ENCODE results near the gene PI4K2A.
"Not testable (repeated sequence)": the region's sequence is repeated elsewhere in the genome, so short reads cannot be mapped to it uniquely, and the experiment has no call there.

The PI4K2A gene

DNA sequence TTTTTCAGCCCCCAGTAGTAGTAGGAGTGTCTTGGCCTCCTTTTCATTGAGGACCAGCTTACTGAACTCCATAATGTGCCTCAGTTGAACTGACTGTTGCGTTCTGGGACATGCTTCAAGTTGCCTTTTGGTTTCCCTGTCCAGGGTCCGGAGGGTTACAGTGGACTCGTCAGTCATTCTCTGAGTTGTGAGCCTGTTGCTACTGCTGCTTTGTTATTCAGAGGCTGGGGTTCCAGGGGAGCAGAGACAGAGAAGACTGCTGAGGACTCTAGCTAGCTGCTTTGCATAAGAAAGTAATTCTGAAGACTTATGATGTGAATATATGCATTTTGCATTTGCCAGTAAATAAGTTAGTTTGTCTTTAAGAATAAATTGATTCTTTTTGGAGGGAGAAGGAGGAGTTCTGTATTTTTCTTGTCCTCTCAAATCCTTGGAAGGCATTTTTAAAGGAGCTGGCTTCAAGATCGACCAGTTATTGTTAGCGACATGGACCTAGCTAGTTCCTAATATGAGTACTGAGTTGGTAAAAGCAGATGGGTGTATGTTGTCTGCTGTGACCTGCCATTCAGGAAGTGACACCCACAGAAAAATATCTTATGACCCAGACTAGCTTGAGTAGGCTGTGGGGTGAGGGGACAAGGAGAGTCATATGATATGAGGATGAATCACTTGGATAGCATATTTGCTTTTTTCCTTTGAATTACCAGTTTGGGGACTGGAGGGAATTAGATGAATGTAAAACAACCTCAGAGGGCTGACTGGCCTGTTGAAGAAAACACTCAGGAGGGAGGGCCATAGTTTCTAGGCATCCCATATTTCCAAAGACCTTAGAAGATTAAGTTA lies 8.3 kb downstream of the PI4K2A start:
- H3K4me3 ChIP-seq (ENCODE audit: low read length) = no peak overlapping the region
- no peaks in the 10 kb centered on the region for H3K27me3 ChIP-seq (ENCODE audit: control insufficient read depth, insufficient read depth, low read length)
- peaks cover 11% of the 10 kb centered on the region; the same call in 1 of the 2 replicates for H3K36me3 ChIP-seq (ENCODE audit: control insufficient read depth, insufficient read depth, low read length)
- H3K4me1 ChIP-seq (ENCODE audit: control insufficient read depth, insufficient read depth, low read length) = peaks cover 3% of the 10 kb centered on the region; the same call in 1 of the 2 replicates
- DNase-seq (ENCODE audit: low read depth, low spot score) = no peak
- H3K9me3 ChIP-seq (ENCODE audit: control insufficient read depth, insufficient read depth, low read length) = no peaks in the 10 kb centered on the region
- no CpG with 5 or more reads among the region's 5 CpGs for WGBS (ENCODE audit: insufficient coverage, insufficient read length)
- peak overlapping the region; percentile 41 for H3K27ac ChIP-seq (ENCODE audit: low read length)

DNA sequence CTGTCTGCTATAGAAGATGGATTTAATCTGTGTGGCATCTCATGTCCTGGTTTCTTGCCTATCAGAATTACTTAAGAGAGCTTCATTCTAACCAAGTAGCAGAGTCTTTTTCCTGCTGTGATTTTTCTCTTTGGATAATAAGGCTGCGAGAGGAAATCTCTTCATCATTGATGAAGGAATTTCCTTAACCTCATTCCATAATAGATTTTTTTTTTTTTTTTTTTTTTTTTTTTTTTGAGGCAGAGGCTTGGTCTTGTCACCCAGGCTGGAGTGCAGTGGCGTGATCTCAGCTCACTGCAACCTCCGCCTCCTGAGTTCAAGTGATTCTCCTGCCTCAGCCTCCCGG lies 8.9 kb downstream of the PI4K2A start:
- H3K27me3 ChIP-seq (ENCODE audit: control insufficient read depth, insufficient read depth, low read length); H3K9me3 ChIP-seq (ENCODE audit: control insufficient read depth, insufficient read depth, low read length); DNase-seq (ENCODE audit: low read depth, low spot score); H3K4me1 ChIP-seq (ENCODE audit: control insufficient read depth, insufficient read depth, low read length); H3K27ac ChIP-seq (ENCODE audit: low read length); H3K4me3 ChIP-seq (ENCODE audit: low read length); H3K36me3 ChIP-seq (ENCODE audit: control insufficient read depth, insufficient read depth, low read length): not testable (repeated sequence)
- WGBS (ENCODE audit: insufficient coverage, insufficient read length) = no CpG with 5 or more reads among the region's 4 CpGs

DNA sequence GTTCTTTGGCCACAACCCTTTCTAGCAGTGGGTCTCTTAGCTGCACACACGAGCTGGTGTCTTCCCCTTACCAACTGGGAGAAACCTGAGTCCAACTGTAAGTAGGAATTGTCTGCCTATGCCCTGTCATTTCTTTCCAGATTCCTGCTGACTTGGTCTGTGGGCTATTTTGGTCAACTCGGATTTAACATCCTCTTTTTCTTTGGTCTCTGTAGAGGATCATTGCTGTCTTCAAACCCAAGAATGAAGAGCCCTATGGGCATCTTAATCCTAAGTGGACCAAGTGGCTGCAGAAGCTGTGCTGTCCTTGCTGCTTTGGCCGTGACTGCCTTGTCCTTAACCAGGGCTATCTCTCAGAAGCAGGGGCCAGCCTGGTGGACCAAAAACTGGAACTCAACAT lies 10.3 kb downstream of the PI4K2A start:
- Histone ChIP-seq H3K9me3 (ENCODE audit: control insufficient read depth, insufficient read depth, low read length) (no peaks in the 10 kb centered on the region), H3K27me3 (ENCODE audit: control insufficient read depth, insufficient read depth, low read length) (no peaks in the 10 kb centered on the region), H3K36me3 (ENCODE audit: control insufficient read depth, insufficient read depth, low read length) (peaks cover 9% of the 10 kb centered on the region; the same call in 1 of the 2 replicates), H3K4me3 (ENCODE audit: low read length) (no peak overlapping the region), H3K4me1 (ENCODE audit: control insufficient read depth, insufficient read depth, low read length) (peaks cover 3% of the 10 kb centered on the region; the same call in 1 of the 2 replicates), H3K27ac (ENCODE audit: low read length) (no peak overlapping the region)
- WGBS (ENCODE audit: insufficient coverage, insufficient read length) = no CpG with 5 or more reads among the region's 3 CpGs
- DNase-seq (ENCODE audit: low read depth, low spot score) = no peak

GRCh38 chr10:97651773-97652172 lies 11.3 kb downstream of the PI4K2A start:
- Histone ChIP-seq H3K4me1 (ENCODE audit: control insufficient read depth, insufficient read depth, low read length) (peaks cover 3% of the 10 kb centered on the region; the same call in 1 of the 2 replicates), H3K9me3 (ENCODE audit: control insufficient read depth, insufficient read depth, low read length) (no peaks in the 10 kb centered on the region), H3K4me3 (ENCODE audit: low read length) (no peak overlapping the region), H3K36me3 (ENCODE audit: control insufficient read depth, insufficient read depth, low read length) (peaks cover 10% of the 10 kb centered on the region; the same call in 1 of the 2 replicates), H3K27me3 (ENCODE audit: control insufficient read depth, insufficient read depth, low read length) (no peaks in the 10 kb centered on the region), H3K27ac (ENCODE audit: low read length) (no peak overlapping the region)
- WGBS (ENCODE audit: insufficient coverage, insufficient read length) = no CpG with 5 or more reads among the region's 3 CpGs
- DNase-seq (ENCODE audit: low read depth, low spot score) = no peak

DNA sequence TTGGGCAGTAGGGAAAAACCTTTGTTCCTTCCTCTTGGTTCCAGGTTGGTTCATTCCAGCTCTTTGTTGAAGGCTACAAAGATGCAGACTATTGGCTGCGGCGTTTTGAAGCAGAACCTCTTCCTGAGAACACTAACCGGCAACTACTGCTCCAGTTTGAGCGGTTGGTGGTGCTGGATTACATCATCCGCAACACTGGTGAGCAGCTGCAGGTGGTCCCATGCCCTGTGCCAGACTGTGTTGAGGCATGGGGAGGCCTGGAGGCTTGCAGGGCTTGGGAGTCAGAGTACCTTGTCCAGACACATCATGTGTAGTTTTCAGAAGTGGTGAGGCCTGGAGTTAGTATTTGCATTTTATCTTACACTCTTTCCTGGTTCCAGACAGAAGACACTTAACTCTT lies 16.3 kb downstream of the PI4K2A start:
- Histone ChIP-seq H3K4me3 (ENCODE audit: low read length) (no peak overlapping the region), H3K27me3 (ENCODE audit: control insufficient read depth, insufficient read depth, low read length) (no peaks in the 10 kb centered on the region), H3K27ac (ENCODE audit: low read length) (no peak overlapping the region), H3K9me3 (ENCODE audit: control insufficient read depth, insufficient read depth, low read length) (no peaks in the 10 kb centered on the region), H3K4me1 (ENCODE audit: control insufficient read depth, insufficient read depth, low read length) (no peaks in the 10 kb centered on the region), H3K36me3 (ENCODE audit: control insufficient read depth, insufficient read depth, low read length) (peaks cover 7% of the 10 kb centered on the region; the same call in 1 of the 2 replicates)
- no CpG with 5 or more reads among the region's 5 CpGs for WGBS (ENCODE audit: insufficient coverage, insufficient read length)
- DNase-seq (ENCODE audit: low read depth, low spot score) = no peak

GRCh38 chr10:97659589-97659988 lies 19.1 kb downstream of the PI4K2A start:
- Histone ChIP-seq H3K36me3 (ENCODE audit: control insufficient read depth, insufficient read depth, low read length) (peaks cover 7% of the 10 kb centered on the region; the same call in 1 of the 2 replicates), H3K27ac (ENCODE audit: low read length) (no peak overlapping the region), H3K27me3 (ENCODE audit: control insufficient read depth, insufficient read depth, low read length) (no peaks in the 10 kb centered on the region), H3K4me3 (ENCODE audit: low read length) (no peak overlapping the region), H3K9me3 (ENCODE audit: control insufficient read depth, insufficient read depth, low read length) (no peaks in the 10 kb centered on the region; the same call in 1 of the 2 replicates), H3K4me1 (ENCODE audit: control insufficient read depth, insufficient read depth, low read length) (no peaks in the 10 kb centered on the region)
- no CpG with 5 or more reads among the region's 1 CpG for WGBS (ENCODE audit: insufficient coverage, insufficient read length)
- no peak for DNase-seq (ENCODE audit: low read depth, low spot score)

DNA sequence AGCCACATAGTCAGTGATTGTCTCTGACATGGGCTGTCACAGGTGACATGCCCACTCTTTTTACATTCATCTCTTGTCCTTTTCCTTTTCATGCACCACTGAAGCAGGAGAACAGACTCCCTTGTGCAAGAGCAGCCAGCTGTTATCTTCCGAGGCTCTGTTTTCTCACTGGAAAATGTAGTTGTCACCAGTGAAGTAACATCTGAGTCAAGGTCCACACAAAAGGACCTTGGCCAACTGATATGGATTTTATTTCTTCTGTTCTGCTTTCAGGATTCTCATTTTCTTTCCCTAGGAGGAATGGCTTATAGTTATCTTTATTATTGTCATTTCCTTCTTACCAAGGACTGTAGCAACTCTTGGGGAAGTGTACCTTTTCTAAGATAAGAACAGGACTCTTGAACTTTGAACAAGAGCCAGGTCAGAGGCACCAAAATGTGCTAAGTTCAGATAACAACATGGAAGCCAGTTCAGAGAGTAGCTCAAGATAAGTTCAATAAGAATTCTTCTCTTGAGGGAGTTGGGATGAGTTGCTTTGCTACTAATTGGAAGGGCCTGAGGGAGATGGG lies 23.9 kb downstream of the PI4K2A start:
- H3K4me1 ChIP-seq (ENCODE audit: control insufficient read depth, insufficient read depth, low read length) = no peaks in the 10 kb centered on the region
- no peak overlapping the region for H3K27ac ChIP-seq (ENCODE audit: low read length)
- no CpG with 5 or more reads among the region's 1 CpG for WGBS (ENCODE audit: insufficient coverage, insufficient read length)
- H3K4me3 ChIP-seq (ENCODE audit: low read length) = no peak overlapping the region
- no peak for DNase-seq (ENCODE audit: low read depth, low spot score)
- no peaks in the 10 kb centered on the region for H3K27me3 ChIP-seq (ENCODE audit: control insufficient read depth, insufficient read depth, low read length)
- no peaks in the 10 kb centered on the region; the same call in 1 of the 2 replicates for H3K9me3 ChIP-seq (ENCODE audit: control insufficient read depth, insufficient read depth, low read length)
- H3K36me3 ChIP-seq (ENCODE audit: control insufficient read depth, insufficient read depth, low read length) = peaks cover 3% of the 10 kb centered on the region; the same call in 1 of the 2 replicates

DNA sequence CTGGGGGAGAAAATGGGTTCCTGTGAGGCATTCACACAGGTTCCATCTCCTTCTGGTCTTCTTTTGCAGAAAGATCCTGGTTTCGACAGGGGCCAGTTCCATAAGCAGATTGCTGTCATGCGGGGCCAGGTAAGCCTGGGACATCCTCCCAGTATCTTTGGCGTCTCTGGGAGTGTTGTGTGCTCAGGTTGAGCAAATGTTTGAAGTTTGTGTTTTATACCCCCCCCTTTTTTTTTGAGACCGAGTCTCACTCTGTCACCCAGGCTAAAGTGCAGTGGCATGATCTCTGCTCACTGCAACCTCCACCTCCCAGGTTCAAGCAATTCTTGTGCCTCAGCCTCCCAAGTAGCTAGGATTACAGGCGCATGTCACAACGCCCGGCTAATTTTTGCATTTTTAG lies 26.5 kb downstream of the PI4K2A start:
- no CpG with 5 or more reads among the region's 7 CpGs for WGBS (ENCODE audit: insufficient coverage, insufficient read length)
- no peaks in the 10 kb centered on the region; the same call in 1 of the 2 replicates for H3K36me3 ChIP-seq (ENCODE audit: control insufficient read depth, insufficient read depth, low read length)
- no peaks in the 10 kb centered on the region for H3K27me3 ChIP-seq (ENCODE audit: control insufficient read depth, insufficient read depth, low read length)
- H3K27ac ChIP-seq (ENCODE audit: low read length) = no peak overlapping the region
- DNase-seq (ENCODE audit: low read depth, low spot score) = no peak
- H3K4me1 ChIP-seq (ENCODE audit: control insufficient read depth, insufficient read depth, low read length) = no peaks in the 10 kb centered on the region
- no peaks in the 10 kb centered on the region; the same call in 1 of the 2 replicates for H3K9me3 ChIP-seq (ENCODE audit: control insufficient read depth, insufficient read depth, low read length)
- no peak overlapping the region for H3K4me3 ChIP-seq (ENCODE audit: low read length)

- Histone ChIP-seq H3K4me1 (ENCODE audit: control insufficient read depth, insufficient read depth, low read length) (no peaks in the 10 kb centered on the region), H3K9me3 (ENCODE audit: control insufficient read depth, insufficient read depth, low read length) (no peaks in the 10 kb centered on the region), H3K27me3 (ENCODE audit: control insufficient read depth, insufficient read depth, low read length) (no peaks in the 10 kb centered on the region), H3K27ac (ENCODE audit: low read length) (no peak overlapping the region), H3K36me3 (ENCODE audit: control insufficient read depth, insufficient read depth, low read length) (no peaks in the 10 kb centered on the region; the same call in 1 of the 2 replicates), H3K4me3 (ENCODE audit: low read length) (no peak overlapping the region)
- WGBS (ENCODE audit: insufficient coverage, insufficient read length) = no CpG with 5 or more reads among the region's 6 CpGs
- no peak for DNase-seq (ENCODE audit: low read depth, low spot score)
These were observed 27.0 kb downstream of the PI4K2A start for GRCh38 chr10:97667463-97667862.

DNA sequence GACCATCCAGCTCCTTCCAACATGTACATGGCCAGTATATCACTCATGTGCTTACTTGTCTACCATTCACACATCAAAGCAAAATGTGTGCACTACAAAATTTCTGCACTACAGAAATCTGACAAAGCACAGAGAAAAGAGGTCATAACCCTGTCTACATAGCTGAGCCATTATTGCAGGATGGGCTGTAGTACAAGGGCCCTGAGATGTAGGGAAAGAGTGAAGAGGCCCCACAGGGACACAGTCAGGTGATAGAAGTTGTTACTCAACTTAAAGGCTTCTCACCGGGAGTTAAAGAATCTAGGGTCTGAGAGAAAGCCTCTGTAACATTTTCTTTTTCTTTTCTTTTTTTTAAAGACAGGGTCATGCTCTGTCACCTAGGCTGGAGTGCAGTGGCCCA lies 29.1 kb downstream of the PI4K2A start:
- Histone ChIP-seq H3K27me3 (ENCODE audit: control insufficient read depth, insufficient read depth, low read length) (no peaks in the 10 kb centered on the region), H3K4me3 (ENCODE audit: low read length) (no peak overlapping the region), H3K36me3 (ENCODE audit: control insufficient read depth, insufficient read depth, low read length) (peaks cover 9% of the 10 kb centered on the region), H3K9me3 (ENCODE audit: control insufficient read depth, insufficient read depth, low read length) (no peaks in the 10 kb centered on the region), H3K27ac (ENCODE audit: low read length) (no peak overlapping the region), H3K4me1 (ENCODE audit: control insufficient read depth, insufficient read depth, low read length) (no peaks in the 10 kb centered on the region)
- no peak for DNase-seq (ENCODE audit: low read depth, low spot score)
- no CpG with 5 or more reads among the region's 1 CpG for WGBS (ENCODE audit: insufficient coverage, insufficient read length)
